NAMALWA (cell line): ENCODE measurements around the gene TARS3.

Experiments used
- DNase-seq: peaks from one replicate; pipeline ENCODE4 v3.0.0-alpha.2; 2015; ENCODE audit warnings: low spot score

TARS3 gene

DNA sequence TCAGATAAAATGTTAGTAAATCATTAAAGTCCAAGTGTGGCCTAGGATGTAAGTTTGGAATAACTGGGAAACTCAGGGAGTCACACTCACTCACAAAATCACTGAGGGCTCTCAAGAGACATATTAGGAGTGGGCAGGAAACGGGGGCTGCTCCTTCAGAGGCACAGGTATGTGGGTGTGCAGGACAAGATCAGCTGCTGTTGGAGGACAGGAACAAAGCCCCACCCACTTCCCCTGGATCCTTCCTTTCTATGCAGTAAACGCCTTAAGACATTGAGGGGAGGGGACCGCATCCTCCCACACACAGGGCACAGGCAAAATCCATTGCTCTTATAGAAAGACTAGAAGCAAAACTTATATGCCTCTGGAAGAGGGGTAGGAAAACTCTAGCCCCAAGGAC is 102.3 kb downstream of the TARS3 start:
- DNase-seq: no peak

DNA sequence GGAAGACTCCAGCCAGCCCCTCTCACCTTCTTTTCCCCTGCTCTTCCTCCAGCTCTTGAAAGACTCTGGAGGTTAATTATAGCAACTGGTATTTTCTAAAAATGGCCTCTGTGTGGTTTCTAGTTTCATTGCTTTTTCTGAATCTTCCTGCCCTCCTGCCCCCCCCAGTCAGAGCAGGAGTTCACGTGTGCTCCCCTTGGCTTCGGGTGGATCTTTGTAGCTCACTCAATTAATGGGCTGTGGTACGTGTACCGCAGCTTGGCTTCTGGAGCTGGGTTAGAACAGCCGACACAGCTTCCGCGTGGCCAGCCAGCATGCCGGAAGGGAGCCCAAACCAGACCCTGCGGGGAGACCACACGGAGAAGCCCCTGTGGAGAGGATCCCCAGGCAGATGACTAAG is 103.6 kb downstream of the TARS3 start:
- no peak for DNase-seq

DNA sequence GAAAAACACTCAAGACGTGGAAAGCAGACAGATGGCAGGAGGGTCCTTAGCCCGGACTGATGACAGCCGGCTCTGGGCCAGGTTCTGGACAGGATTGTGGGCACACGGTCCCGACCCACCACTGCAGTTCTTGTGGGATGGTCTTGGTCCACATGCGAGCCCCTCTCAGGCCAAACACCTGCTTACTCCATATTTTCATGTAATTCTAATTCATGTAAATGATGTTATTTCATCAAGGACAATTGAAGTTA is 104.7 kb downstream of the TARS3 start:
- no peak for DNase-seq

- no peak for DNase-seq
Measured at GRCh38 chr15:101618851-101619614, 105.2 kb downstream of the TARS3 start.

GRCh38 chr15:101618076-101618475 is 106.2 kb downstream of the TARS3 start:
- no peak for DNase-seq

GRCh38 chr15:101617390-101617965 is 106.8 kb downstream of the TARS3 start:
- no peak for DNase-seq

DNA sequence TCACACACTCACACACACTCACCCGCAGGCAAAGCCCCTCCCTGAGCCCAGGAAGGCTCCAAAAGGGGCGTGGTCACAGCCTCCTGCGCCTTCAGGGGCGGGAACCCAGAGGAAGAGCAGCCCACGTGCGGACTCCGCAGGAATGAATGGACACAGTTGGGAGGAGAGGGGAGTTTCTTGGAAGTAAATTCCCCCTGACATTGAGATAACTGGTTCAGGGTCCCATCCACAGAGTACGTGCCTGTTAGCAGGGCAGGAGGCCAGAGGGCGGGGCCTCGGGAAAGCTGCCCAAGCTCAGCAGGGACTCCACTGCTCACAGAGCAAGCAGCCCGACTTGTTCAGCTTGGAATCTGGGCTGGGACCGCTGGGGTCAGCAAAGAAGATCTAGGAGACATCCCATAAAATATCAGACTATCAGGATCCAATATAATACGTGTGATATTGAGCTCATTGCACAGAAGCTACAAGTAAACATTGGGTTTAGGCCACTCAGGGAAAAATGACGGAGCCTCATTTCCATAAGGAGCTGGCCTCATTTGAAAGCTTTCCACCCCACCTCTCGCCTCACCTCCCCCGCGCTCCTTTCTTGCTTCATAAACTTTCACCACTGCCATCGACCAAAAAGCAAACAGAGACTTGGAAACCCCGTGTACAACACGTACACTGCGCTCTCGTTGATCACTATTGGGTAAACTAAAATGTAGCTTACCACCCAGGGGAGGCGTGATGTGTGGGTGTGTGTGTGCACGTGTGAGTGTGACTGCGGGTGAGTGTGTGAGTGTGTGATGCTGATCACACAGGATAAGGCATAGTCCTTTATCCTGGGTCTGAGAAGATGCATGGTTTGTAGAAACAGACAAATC is 108.1 kb downstream of the TARS3 start:
- no peak for DNase-seq

- no peak for DNase-seq
Measured at GRCh38 chr15:101615414-101615985, 108.8 kb downstream of the TARS3 start.

- no peak for DNase-seq
Measured at GRCh38 chr15:101614761-101615160, 109.5 kb downstream of the TARS3 start.

DNA sequence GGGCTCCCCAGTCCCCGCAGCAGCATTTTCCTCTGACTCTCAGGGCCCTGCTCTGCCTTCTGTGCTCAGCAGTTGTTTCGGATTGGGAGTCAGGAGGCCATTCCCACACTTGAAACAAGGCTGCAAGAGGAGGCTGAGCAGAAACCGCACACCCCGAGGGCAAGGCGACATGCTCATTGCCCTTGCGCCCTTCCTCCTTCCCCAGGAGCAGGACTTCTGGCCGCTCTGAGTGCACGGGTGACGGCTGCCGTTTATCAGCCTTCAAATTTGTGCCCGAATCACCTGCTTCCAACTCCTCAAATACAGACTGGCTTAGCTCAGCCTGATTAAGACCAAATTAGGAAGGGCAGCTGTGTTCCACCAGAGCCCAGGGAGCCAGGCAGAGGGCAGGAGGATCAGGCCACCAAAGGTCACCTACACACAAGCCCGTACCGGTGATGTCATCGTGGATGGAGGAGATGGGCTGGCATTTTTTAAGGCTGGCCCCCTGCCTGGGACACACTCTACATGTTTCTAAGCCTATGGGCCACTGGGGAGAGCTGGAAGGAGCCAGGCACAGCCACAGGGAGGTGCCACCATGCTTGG is 110.2 kb downstream of the TARS3 start:
- DNase-seq: no peak

DNA sequence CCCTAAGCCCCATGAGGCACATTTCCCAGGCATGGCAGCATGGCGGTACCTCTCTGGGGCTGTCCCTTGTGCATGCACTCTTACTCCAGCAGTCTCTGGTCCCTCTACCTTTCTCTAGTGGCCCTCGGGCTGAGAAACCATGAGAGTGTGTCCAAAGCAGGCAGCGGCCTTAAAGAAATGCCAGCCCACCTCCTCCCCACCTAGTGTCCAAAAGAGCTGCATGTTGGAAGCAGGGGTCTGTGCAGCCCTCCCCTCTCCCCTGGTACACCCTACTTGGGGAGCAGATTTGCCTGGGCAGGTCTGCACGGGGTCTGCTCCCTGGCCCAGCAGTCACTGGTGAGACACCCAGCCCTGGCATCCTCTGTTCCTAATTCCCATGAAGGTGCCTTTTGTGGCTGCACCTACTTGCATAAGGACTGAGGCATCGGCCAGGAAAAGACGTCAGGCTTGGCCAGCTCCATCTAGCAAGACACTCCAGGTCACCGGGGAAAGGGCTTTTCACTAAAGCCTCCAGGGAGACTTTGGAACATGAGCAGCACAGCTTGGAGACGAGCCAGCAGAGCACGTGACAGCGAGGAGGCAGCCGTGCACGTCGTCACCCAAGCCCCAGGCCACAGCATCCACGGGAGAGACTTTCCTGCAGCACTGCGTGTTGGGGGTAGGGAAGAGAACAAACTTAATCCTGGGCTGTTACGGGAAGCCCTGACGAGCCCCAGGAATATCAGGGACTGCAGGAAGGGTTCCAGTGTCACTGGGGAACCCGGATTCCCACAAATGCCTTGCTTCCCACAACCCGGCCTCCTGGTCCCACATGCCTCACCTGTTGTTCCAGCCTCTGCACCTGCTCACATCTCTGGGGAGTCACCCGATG is 110.9 kb downstream of the TARS3 start:
- DNase-seq: no peak

DNA sequence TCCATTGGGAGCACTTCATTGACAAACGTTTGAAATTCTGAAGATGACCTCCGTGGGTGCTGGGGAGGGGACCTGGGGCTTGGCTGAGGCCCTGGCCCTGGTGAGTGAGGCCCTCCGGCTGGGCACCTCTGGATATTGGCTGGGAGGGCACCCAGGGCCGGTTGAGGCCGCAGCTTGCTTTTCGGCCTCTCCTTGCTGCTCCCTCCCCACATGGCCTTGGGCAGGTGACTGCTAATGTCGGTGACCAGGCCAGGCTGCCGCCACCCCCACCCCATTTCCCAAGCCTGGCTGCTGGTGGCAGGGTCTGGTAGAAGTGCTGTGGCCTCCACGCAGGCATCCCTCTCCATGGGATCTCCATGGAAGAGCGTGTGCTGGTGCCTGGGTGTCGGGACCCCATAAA is 111.6 kb downstream of the TARS3 start:
- no peak for DNase-seq

DNA sequence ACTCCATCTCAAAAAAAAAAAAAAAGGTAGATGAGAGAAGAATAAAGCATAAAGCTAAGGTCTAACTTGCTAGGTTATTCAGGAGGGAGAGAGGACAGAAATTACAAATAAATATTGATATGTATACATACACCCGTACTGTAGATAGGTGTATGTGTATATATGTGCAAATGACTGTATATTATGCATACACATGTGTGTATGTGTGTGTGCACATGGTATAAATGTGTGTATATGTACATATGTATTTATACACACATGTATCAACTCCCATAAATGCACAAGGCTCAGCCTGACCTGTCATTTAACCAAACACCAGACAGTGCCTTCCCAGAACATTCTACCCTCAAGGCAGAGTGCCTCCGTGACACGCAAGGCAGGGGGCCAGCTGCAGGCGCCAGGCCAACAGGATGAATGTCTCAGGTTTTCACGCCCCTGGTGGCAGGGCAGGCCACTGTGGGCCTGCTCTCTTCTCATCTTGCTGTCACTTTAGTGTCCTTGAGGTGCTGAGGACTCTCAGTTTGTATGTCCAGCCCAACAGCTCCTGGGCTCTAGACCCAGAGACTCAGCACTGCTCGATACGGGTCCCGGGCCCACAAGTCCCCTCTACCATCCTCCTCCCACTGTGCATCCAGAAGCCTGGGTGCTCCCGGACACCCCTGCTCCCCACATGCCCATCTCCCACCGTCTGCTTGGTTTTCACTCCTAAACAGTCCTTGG is 112.5 kb downstream of the TARS3 start:
- DNase-seq: no peak

- no peak for DNase-seq
Measured at GRCh38 chr15:101611007-101611406, 113.3 kb downstream of the TARS3 start.

- no peak for DNase-seq
Measured at GRCh38 chr15:101610611-101611000, 113.7 kb downstream of the TARS3 start.

DNA sequence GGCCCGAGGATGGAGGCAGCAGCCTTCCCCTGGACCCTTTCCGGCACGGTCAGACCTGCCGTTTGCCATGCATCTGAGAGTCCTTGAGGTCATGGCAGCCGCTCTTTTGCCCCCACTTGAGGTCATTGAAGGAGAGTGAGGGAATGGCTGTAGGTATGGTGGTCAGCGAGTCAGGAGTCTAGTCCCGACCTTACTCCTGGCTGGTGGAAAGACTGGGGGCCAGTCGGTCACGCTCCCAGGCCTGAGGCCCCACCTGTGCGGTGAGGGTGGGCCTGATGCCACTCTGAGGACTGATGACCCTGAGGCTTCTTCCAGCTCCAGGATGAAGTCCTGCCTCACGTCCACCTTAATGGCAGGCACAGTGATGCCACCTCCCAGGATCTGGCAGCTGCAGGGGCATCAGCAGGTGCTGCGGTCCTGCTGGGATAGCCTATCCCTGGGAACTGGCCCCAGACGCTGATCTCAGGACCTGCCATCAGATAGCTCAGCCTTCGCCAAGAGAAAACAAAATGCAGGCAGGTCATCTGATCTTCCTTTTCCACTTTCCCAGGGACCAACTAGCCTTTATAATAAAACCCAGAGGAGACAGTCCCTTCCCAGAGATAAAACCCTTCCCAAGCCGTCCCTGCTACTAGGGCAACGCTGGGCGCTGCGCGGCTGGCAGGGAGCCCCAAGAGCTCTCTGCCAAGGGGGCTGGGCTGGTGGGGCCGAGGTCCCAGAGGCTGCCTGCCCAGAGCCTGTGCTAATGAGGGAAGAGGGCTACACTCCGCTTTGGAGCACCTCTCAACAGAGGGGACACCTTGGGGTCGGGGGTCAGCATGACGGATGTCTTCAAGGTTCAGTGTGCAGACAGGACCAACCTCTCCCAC is 114.3 kb downstream of the TARS3 start:
- DNase-seq: no peak

GRCh38 chr15:101608201-101608600 is 116.1 kb downstream of the TARS3 start:
- DNase-seq: no peak

- DNase-seq: no peak
Measured at GRCh38 chr15:101607108-101607507, 117.2 kb downstream of the TARS3 start.

- no peak for DNase-seq
Measured at GRCh38 chr15:101604124-101604874, 120.0 kb downstream of the TARS3 start.
